Measurements from ENCODE around the gene METTL3. TPM values are rescaled to one million over a fixed set of nuclear protein-coding genes. Genes with fewer than 3 reads are reported as not detected.

METTL3 gene
- total and polyA plus RNA-seq, 2 of the 13 experiments (the other 11 are each of a cell fraction or from before 2014, with no cell fraction given): 123 to 130 TPM

- peak; percentile 50; the same call in 1 of the 2 replicates for TF ChIP-seq THRA (CRISPR knock-in tag; IDR thresholded peaks at IDR 0.05; ENCODE audit: borderline replicate concordance)
- TF ChIP-seq RFXAP (CRISPR knock-in tag; IDR thresholded peaks at IDR 0.05; ENCODE audit: borderline replicate concordance): peak; percentile 85
- no peak for TF ChIP-seq ZNF282 (IDR thresholded peaks at IDR 0.05; ENCODE audit: partially characterized antibody)
- no peak for TF ChIP-seq ZSCAN30 (CRISPR knock-in tag; IDR thresholded peaks at IDR 0.05)
- TF ChIP-seq TIGD3 (CRISPR knock-in tag; IDR thresholded peaks at IDR 0.05; ENCODE audit: borderline replicate concordance): no peak
- peak; percentile 85 for TF ChIP-seq DMAP1 (CRISPR knock-in tag; IDR thresholded peaks at IDR 0.05)
- TF ChIP-seq ZNF75D (CRISPR knock-in tag; IDR thresholded peaks at IDR 0.05; ENCODE audit: borderline replicate concordance): no peak
- TF ChIP-seq SETDB1 (CRISPR knock-in tag; IDR thresholded peaks at IDR 0.05; ENCODE audit: borderline replicate concordance): no peak
- TF ChIP-seq POLR2G (IDR thresholded peaks at IDR 0.05; ENCODE audit: low read depth, low read length): peak; percentile 97
- TF ChIP-seq SIX4 (CRISPR knock-in tag; IDR thresholded peaks at IDR 0.05): peak; percentile 70
- peak; percentile 78; the same call in 1 of the 2 replicates for TF ChIP-seq REPIN1 (CRISPR knock-in tag; IDR thresholded peaks at IDR 0.05; ENCODE audit: borderline replicate concordance, low read depth)
- no peak; the same call in 1 of the 2 replicates for TF ChIP-seq BORCS8-MEF2B (CRISPR knock-in tag; IDR thresholded peaks at IDR 0.05)
- no peak for TF ChIP-seq ZMYM2 (CRISPR knock-in tag; IDR thresholded peaks at IDR 0.05)
- peak; percentile 92 for TF ChIP-seq NR2C2 (CRISPR knock-in tag; IDR thresholded peaks at IDR 0.05; ENCODE audit: borderline replicate concordance)
- TF ChIP-seq ARHGAP35 (CRISPR knock-in tag; IDR thresholded peaks at IDR 0.05; ENCODE audit: borderline replicate concordance): peak; percentile 94; the same call in 1 of the 2 replicates
- TF ChIP-seq EHMT2 (IDR thresholded peaks at IDR 0.05; ENCODE audit: borderline replicate concordance, low read depth, low read length): peak; percentile 51; the same call in 1 of the 2 replicates
- TF ChIP-seq TRIM22 (IDR thresholded peaks at IDR 0.05): no peak
- TF ChIP-seq NR2F1 (CRISPR knock-in tag; IDR thresholded peaks at IDR 0.05): peak in 1 of 2 experiments; percentile 23; a peak in 2 of 4 replicates
- no peak; the same call in 1 of the 2 replicates for TF ChIP-seq HNF4A (CRISPR knock-in tag; IDR thresholded peaks at IDR 0.05)
- TF ChIP-seq ZBTB25 (CRISPR knock-in tag; IDR thresholded peaks at IDR 0.05): peak; percentile 89
- no peak for TF ChIP-seq ZSCAN29 (CRISPR knock-in tag; conservative IDR thresholded peaks at IDR 0.05)
- TF ChIP-seq TP53 (CRISPR knock-in tag; conservative IDR thresholded peaks at IDR 0.05): no peak
- peak; percentile 92 for TF ChIP-seq FOXK1 (CRISPR knock-in tag; IDR thresholded peaks at IDR 0.05; ENCODE audit: borderline replicate concordance, low read depth)
- no peak for TF ChIP-seq NFIB (CRISPR knock-in tag; IDR thresholded peaks at IDR 0.05; ENCODE audit: borderline replicate concordance)
- TF ChIP-seq TEAD3 (CRISPR knock-in tag; optimal IDR thresholded peaks at IDR 0.05; ENCODE audit: borderline replicate concordance): peak; percentile 88
Measured at GRCh38 chr14:21455912-21456667, 55.0 kb downstream of the METTL3 start, which contains the start of gene CHD8 (continued).
